GDM1 (cell line): ENCODE data around the gene BEST3.
"Not testable (repeated sequence)": the region's sequence is repeated elsewhere in the genome, so short reads cannot be mapped to it uniquely, and the experiment has no call there.

Experiments
- DNase-seq: peaks from one replicate; lab custom pipeline; 2025; lab: John Stamatoyannopoulos, UW

The BEST3 gene

GRCh38 chr12:69648476-69648875, 50.6 kb downstream of the BEST3 start:
- DNase-seq: no peak

- DNase-seq: no peak
Observed at GRCh38 chr12:69647178-69647577, 51.9 kb downstream of the BEST3 start.

- DNase-seq: no peak
Observed at GRCh38 chr12:69645031-69645430, 54.1 kb downstream of the BEST3 start.

GRCh38 chr12:69644511-69644910, 54.6 kb downstream of the BEST3 start:
- no peak for DNase-seq

GRCh38 chr12:69642531-69642930, 56.6 kb downstream of the BEST3 start:
- DNase-seq: no peak

GRCh38 chr12:69641546-69641945, 57.6 kb downstream of the BEST3 start:
- DNase-seq: no peak

GRCh38 chr12:69639400-69640016, 59.6 kb downstream of the BEST3 start:
- peak; percentile 50 for DNase-seq

GRCh38 chr12:69633061-69633460, 66.0 kb downstream of the BEST3 start:
- no peak for DNase-seq

GRCh38 chr12:69630191-69630590, 68.9 kb downstream of the BEST3 start:
- DNase-seq: no peak

- DNase-seq: no peak
Observed at GRCh38 chr12:69627501-69627900, 71.6 kb downstream of the BEST3 start.

GRCh38 chr12:69623970-69624369, 75.1 kb downstream of the BEST3 start:
- no peak for DNase-seq

GRCh38 chr12:69621551-69621950, 77.6 kb downstream of the BEST3 start:
- DNase-seq: no peak

- DNase-seq: no peak
Observed at GRCh38 chr12:69620921-69621320, 78.2 kb downstream of the BEST3 start.

GRCh38 chr12:69620077-69620476, 79.0 kb downstream of the BEST3 start:
- DNase-seq: no peak

GRCh38 chr12:69619050-69619449, 80.1 kb downstream of the BEST3 start:
- no peak for DNase-seq

- no peak for DNase-seq
Observed at GRCh38 chr12:69616025-69616424, 83.1 kb downstream of the BEST3 start.

GRCh38 chr12:69613351-69613750, 85.8 kb downstream of the BEST3 start:
- DNase-seq: no peak

- DNase-seq: no peak
Observed at GRCh38 chr12:69610729-69611128, 88.4 kb downstream of the BEST3 start, which contains the start of gene LRRC10. LRRC10 (minus strand) TSS chr12:69610907; CDS start chr12:69610838, 69 bp downstream.

GRCh38 chr12:69610126-69610525, 89.0 kb downstream of the BEST3 start:
- no peak for DNase-seq

- no peak for DNase-seq
Observed at GRCh38 chr12:69608114-69608513, 91.0 kb downstream of the BEST3 start.

- not testable (repeated sequence) for DNase-seq
Observed at GRCh38 chr12:69604275-69604674, 94.8 kb downstream of the BEST3 start.
